ENCODE results near the gene EHBP1L1.

The EHBP1L1 gene

GRCh38 chr11:65575568-65576231, at the start of gene EHBP1L1:
EHBP1L1 (plus strand) TSS chr11:65576053; CDS start chr11:65576303, 250 bp downstream.
- TF ChIP-seq FOXP2 (optimal IDR thresholded peaks at IDR 0.05; ENCODE audit: control extremely low read depth, extremely low read length, insufficient read depth) (no peak), POLR2AphosphoS5 (IDR thresholded peaks at IDR 0.05; ENCODE audit: borderline replicate concordance, low read depth, low read length) (peak; percentile 44; the same call in 1 of the 2 replicates)
- Histone ChIP-seq H3K4me3 (peak within 1 kb of the TSS; percentile 98), H3K9ac (ENCODE audit: insufficient read length) (peak within 1 kb of the TSS; percentile 82), H3K36me3 (ENCODE audit: insufficient read depth, low read length) (no peaks in the 10 kb centered on the region), H3K9me3 (ENCODE audit: low read depth, low read length) (no peaks in the 10 kb centered on the region), H3K27ac (peak within 1 kb of the TSS; percentile 50; the same call in 1 of the 2 replicates)
- no peak for DNase-seq (ENCODE audit: low read depth, low spot score)

GRCh38 chr11:65526744-65527143, 49.1 kb upstream of the EHBP1L1 start:
- Histone ChIP-seq H3K36me3 (ENCODE audit: insufficient read depth, low read length) (peaks cover 6% of the 10 kb centered on the region; the same call in 1 of the 2 replicates), H3K9ac (ENCODE audit: insufficient read length) (no peak overlapping the region), H3K4me3 (no peak overlapping the region), H3K27ac (no peak overlapping the region), H3K9me3 (ENCODE audit: low read depth, low read length) (no peaks in the 10 kb centered on the region)
- DNase-seq (ENCODE audit: low read depth, low spot score) = no peak
- no peak for TF ChIP-seq POLR2AphosphoS5 (IDR thresholded peaks at IDR 0.05; ENCODE audit: borderline replicate concordance, low read depth, low read length)
- TF ChIP-seq EZH2 (IDR thresholded peaks at IDR 0.05) = no peak
- no peak for TF ChIP-seq FOXP2 (optimal IDR thresholded peaks at IDR 0.05; ENCODE audit: control extremely low read depth, extremely low read length, insufficient read depth)

GRCh38 chr11:65528819-65529350, 47.0 kb upstream of the EHBP1L1 start:
- no peak overlapping the region for H3K4me3 ChIP-seq
- no peak overlapping the region for H3K27ac ChIP-seq
- DNase-seq (ENCODE audit: low read depth, low spot score) = no peak
- H3K36me3 ChIP-seq (ENCODE audit: insufficient read depth, low read length) = peaks cover 8% of the 10 kb centered on the region; the same call in 1 of the 2 replicates
- TF ChIP-seq POLR2AphosphoS5 (IDR thresholded peaks at IDR 0.05; ENCODE audit: borderline replicate concordance, low read depth, low read length) (no peak), FOXP2 (optimal IDR thresholded peaks at IDR 0.05; ENCODE audit: control extremely low read depth, extremely low read length, insufficient read depth) (no peak), EZH2 (IDR thresholded peaks at IDR 0.05) (no peak)
- H3K9me3 ChIP-seq (ENCODE audit: low read depth, low read length) = no peaks in the 10 kb centered on the region
- H3K9ac ChIP-seq (ENCODE audit: insufficient read length) = no peak overlapping the region

GRCh38 chr11:65529475-65530156, 46.2 kb upstream of the EHBP1L1 start:
- Histone ChIP-seq H3K9ac (ENCODE audit: insufficient read length) (no peak overlapping the region), H3K9me3 (ENCODE audit: low read depth, low read length) (no peaks in the 10 kb centered on the region), H3K4me3 (no peak overlapping the region), H3K36me3 (ENCODE audit: insufficient read depth, low read length) (peaks cover 8% of the 10 kb centered on the region; the same call in 1 of the 2 replicates), H3K27ac (no peak overlapping the region)
- TF ChIP-seq POLR2AphosphoS5 (IDR thresholded peaks at IDR 0.05; ENCODE audit: borderline replicate concordance, low read depth, low read length) (no peak), EZH2 (IDR thresholded peaks at IDR 0.05) (no peak), FOXP2 (optimal IDR thresholded peaks at IDR 0.05; ENCODE audit: control extremely low read depth, extremely low read length, insufficient read depth) (no peak)
- DNase-seq (ENCODE audit: low read depth, low spot score) = no peak

- DNase-seq (ENCODE audit: low read depth, low spot score) = no peak
- Histone ChIP-seq H3K27ac (no peak overlapping the region), H3K9ac (ENCODE audit: insufficient read length) (no peak overlapping the region), H3K36me3 (ENCODE audit: insufficient read depth, low read length) (peaks cover 8% of the 10 kb centered on the region; the same call in 1 of the 2 replicates), H3K4me3 (no peak overlapping the region), H3K9me3 (ENCODE audit: low read depth, low read length) (no peaks in the 10 kb centered on the region)
- no peak for TF ChIP-seq POLR2AphosphoS5 (IDR thresholded peaks at IDR 0.05; ENCODE audit: borderline replicate concordance, low read depth, low read length)
- no peak for TF ChIP-seq EZH2 (IDR thresholded peaks at IDR 0.05)
- no peak for TF ChIP-seq FOXP2 (optimal IDR thresholded peaks at IDR 0.05; ENCODE audit: control extremely low read depth, extremely low read length, insufficient read depth)
Observed at GRCh38 chr11:65530157-65530496, 45.7 kb upstream of the EHBP1L1 start.

- no peak for DNase-seq (ENCODE audit: low read depth, low spot score)
- Histone ChIP-seq H3K36me3 (ENCODE audit: insufficient read depth, low read length) (peaks cover 3% of the 10 kb centered on the region; the same call in 1 of the 2 replicates), H3K27ac (no peak overlapping the region)
Observed at GRCh38 chr11:65532388-65533064, 43.3 kb upstream of the EHBP1L1 start.

GRCh38 chr11:65535102-65535501, 40.8 kb upstream of the EHBP1L1 start:
- no peak for TF ChIP-seq POLR2AphosphoS5 (IDR thresholded peaks at IDR 0.05; ENCODE audit: borderline replicate concordance, low read depth, low read length)
- H3K27ac ChIP-seq = no peak overlapping the region

More at GRCh38 chr11:65532388-65533064, 43.3 kb upstream of the EHBP1L1 start:
- H3K4me3 ChIP-seq = no peak overlapping the region
- no peak overlapping the region for H3K9ac ChIP-seq (ENCODE audit: insufficient read length)
- TF ChIP-seq FOXP2 (optimal IDR thresholded peaks at IDR 0.05; ENCODE audit: control extremely low read depth, extremely low read length, insufficient read depth) = no peak
- no peak for TF ChIP-seq POLR2AphosphoS5 (IDR thresholded peaks at IDR 0.05; ENCODE audit: borderline replicate concordance, low read depth, low read length)
- TF ChIP-seq EZH2 (IDR thresholded peaks at IDR 0.05) = no peak
- H3K9me3 ChIP-seq (ENCODE audit: low read depth, low read length) = no peaks in the 10 kb centered on the region

More at GRCh38 chr11:65535102-65535501, 40.8 kb upstream of the EHBP1L1 start:
- no peak overlapping the region for H3K4me3 ChIP-seq
- H3K36me3 ChIP-seq (ENCODE audit: insufficient read depth, low read length) = peaks cover 3% of the 10 kb centered on the region; the same call in 1 of the 2 replicates
- no peak overlapping the region for H3K9ac ChIP-seq (ENCODE audit: insufficient read length)
- H3K9me3 ChIP-seq (ENCODE audit: low read depth, low read length) = no peaks in the 10 kb centered on the region
- DNase-seq (ENCODE audit: low read depth, low spot score) = no peak
